ELF-1 (cell line): ENCODE measurements around the gene RBM23.
"Not testable (repeated sequence)": the region's sequence is repeated elsewhere in the genome, so short reads cannot be mapped to it uniquely, and the experiment has no call there.

Experiments
- DNase-seq: peaks from one replicate; pipeline ENCODE4 v3.0.0-alpha.2; 2016; ENCODE audit warnings: low read depth, low spot score

RBM23 gene

DNA sequence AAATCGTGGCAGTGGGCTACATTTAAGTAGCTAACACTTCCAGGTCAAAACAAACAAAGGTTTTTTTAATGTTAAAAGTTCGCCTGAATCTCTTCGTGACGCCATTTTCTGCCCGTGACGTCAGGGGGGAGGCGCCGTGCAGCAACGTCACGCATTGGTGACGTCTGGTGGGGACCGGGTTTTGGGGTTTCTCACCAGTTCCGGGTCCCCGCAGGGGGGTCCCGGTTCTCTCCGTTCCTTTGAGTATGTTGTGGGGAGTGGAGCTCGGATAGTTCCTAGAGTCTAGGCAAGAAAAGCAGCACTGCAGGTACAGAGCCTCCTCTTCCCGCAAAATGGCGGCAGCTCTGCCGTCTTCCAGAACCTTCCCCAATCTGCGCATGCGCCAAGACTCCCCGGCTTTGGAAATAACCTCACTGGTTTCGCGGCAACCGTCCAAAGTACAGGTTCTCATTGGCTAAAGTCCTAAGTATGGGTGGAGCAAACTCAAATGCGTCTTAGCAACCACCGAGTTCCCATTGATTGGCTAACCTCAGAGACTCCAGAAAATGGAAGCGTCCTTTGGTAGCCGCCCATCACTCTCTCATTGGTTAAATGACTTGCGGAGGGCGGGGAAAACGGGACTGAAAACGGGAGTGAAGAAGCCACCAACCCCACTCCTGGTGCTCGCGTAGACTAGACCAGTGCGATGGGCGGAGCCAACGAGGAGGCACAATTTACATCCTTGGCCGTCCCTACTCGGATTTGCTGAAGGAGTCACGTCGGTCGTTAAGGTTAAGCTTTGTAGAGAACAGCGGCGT is at the start of gene RBM23:
RBM23 (minus strand) TSS at position 346 of the 797 bp plus-strand sequence.
- peak; percentile 100 for DNase-seq

DNA sequence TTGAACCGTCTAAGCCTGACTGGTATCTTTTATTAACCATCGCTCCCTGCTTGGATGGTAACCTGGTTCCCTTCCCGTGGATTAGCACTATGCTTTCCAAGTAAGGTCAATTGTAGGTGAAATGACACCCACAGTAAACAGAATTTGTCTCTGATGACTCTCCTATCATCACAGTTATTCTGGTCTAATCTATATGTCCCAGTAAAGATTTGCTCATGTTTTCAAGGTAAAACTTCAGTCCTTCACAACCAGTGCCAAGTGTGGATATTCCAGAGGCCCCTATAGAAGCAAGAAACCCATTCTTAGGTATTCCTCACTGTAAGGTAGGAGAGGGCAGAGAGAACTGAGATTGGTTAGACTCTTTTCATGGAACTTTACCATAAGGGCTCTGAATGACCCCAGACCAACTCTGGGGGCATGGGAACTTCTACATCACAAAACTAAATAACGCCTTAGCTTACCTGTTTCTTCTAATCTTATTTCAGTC is 47.9 kb upstream of the RBM23 start:
- DNase-seq = no peak

DNA sequence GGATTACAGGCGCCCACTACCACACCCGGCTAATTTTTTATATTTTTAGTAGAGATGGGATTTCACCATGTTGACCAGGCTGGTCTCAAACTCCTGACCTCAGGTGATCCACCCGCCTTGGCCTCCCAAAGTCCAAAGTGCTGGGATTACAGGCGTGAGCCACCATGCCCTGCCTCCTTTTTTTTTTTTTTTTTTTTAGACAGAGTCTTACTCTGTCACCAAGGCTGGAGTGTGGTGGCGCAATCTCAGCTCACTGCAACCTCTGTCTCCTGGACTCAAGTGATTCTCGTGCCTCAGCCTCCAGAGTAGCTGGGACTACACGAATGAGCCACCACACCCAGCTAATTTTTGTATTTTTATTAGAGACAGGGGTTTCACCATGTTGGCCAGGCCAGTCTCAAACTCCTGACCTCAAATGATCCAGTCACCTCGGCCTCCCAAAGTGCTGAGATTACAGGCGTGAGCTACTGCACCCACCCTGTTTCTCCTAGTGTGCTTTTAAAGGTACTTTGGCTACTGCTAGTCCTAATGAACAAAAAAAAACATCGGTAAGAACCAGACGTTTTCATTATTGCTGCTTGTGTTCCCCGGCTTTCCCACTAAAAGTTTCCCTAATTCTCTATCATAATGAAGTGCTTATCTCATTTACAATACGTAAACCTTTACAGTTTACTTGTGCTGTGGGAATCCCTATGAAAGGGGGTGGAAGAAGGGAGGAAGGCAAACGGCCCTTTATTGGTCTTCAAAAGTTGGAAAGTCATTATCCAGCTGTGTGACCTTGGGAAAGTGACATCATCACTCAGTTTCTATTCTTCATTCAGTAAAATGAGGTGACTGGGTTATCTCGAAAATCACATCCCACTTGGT is 47.2 kb upstream of the RBM23 start:
- DNase-seq = not testable (repeated sequence)

DNA sequence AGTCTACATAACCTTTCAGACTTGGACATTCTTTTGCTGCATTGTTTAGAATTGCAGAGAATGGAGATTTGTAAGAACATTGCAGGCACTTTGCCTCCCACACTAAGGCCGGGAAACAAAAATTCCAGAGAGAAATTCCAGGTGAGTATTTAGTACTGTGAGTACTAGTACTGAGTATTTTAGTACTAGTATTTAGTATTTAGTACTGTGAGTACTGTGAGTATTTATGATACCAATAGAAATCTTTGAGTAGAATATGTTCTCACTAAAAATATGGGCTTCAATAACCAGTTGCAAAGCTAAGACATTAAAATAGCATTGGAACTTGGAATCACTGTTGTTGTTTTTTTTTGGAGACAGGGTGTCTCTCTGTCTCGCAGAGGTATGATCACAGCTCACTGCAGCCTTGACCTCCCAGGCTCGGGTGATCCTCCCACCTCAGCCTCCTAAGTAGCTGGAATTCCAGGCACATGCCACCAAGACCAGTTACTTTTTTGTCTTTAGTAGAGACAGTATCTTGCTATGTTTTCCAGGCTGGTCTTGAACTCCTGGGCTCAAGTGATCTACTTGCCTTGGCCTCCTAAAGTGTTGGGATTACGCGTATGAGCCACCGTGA is 43.2 kb upstream of the RBM23 start:
- DNase-seq = no peak

DNA sequence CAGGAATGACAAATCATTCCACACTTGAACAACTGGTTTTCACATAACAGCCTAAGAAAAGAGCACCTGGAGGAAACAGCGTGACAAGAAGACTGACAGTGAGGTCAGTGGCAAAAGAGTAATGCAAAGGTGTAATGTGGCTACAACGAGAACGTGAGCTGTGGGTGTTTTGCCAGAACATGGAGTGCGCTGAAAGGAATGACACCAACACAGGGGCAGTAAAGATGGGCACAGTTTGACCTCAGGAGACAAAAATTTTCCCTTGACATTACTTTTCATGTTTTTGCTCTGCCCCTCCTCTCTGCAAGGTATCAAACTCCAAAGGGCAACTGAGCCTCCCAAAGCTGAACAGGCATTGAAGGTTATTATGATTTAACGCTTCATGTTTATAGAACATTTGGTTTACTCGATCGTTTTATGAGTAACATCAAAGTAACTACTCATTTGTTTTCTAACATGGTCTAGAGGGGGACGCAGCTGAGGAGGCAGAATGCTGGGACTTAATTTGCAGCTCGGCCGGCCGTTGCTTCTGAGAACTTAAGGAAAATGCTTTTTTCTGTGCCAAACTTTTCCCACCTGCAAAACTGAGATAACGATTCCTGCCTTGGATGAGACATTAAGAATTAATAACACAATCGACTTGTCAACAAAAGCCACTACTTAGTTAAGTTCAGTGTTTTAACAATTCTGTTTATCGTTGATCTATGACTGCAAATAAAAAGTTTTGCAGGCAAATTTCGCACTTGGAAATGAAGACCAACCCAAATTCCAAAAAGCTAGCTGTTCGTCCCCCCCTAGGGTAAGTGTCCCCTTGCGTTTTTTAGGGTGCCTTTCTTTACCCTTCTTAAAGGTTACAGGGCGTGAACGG is 37.0 kb upstream of the RBM23 start:
- DNase-seq = peak; percentile 10

DNA sequence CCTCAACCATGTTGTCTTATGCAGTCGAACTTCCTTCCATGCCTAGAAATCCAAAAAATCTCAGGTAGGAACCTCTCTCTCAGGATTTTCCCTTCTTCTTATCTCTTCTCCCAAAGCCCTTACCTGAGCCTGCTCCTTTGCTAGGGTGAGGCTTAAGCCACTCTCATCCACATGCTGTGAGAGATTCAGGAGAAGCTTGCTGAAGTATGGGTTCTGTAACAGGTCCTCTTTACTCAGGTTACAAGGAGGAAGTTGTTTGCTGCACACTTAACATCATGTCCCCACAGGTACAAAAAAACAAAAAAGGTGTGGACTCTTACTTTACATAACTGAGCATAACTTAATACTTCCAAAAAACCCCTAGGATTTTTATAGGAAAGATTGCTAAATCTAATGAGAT is 33.5 kb upstream of the RBM23 start:
- DNase-seq = no peak

DNA sequence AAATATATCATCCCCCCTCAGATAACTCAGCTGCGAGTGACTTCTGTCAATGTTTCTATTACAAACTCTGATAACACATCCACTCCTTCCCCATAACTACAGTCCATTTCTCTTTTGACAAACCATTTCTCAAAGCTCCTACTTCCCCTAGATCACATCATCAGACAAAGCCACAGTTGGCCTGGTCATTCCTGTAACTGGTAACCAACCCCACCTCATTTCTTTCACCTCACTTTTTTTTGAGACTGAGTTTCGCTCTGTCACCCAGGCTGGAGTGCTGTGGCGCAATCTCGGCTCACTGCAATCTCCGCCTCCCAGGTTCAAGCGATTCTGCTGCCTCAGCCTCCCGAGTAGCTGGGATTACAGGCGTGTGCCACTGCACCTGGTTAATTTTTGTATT is 32.8 kb upstream of the RBM23 start:
- not testable (repeated sequence) for DNase-seq

DNA sequence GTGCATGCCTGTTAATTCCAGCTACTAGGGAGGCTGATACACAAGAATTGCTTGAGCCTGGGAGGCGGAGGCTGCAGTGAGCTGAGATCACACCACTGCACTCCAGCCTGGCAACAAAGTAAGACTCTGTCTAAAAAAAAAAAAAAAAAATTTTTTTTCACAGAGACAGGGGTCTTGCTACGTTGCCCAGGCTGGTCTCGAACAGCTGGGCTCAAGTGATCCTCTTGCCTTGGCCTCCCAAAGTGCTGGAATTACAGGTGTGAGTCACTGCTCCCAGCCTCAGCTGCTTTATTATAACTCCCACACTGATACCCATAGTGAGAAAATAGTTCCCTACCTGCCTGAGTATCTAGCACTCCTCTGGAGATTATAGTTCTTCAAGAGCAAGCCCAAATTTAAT is 26.7 kb upstream of the RBM23 start:
- DNase-seq = no peak

DNA sequence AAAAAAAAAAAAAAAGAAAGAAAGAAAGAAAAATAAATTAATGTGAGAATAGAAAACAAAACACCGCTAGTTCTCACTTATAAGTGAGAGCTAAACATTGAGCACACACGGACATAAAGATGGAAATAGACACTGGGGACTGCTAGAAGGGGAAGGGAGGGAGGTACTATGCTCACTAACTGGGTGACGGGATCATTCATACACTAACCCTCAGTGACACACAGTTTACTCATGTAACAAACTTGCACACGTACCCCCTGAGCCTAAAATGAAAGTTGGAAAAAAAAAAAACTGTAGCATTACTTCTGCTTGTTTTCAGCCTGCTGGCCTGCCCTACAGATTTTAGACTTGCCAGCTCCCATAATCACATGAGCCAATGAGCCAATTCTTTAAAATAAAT is 20.7 kb upstream of the RBM23 start:
- no peak for DNase-seq

DNA sequence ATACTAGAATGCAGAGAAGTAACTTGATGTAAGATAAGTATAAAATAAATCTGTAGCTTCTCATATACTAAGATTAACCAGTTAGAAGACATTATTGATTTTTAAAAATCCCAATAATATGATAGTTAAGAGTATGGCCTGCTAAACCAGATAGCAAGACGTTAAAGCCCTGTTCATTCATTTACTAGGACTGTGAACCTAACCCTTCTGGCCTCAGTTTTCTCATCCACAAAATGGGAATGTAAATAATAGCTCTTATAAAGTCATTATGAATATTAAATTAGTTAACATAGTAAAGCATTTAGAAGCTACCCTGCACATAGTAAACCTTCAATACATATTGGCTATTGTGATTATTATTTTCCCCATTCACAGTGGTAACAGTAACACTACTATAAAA is 16.2 kb upstream of the RBM23 start:
- no peak for DNase-seq

DNA sequence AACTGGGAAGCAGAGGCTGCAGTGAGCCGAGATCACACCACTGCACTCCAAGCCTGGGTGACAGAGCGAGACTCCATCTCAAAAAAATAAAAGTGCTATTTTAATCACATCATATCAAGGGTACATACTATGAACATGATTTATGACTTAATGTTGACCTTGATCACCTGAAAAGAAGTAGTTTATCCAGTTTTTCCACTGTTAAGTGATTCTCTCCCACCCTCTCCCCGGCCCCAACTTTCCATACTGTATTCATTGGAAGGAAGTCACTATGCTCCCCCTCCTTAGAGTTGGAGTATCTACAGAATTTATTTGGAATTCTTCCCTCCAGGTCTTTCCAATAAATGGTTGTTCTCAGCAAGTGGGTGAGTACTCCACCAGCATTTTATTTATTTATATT is 13.2 kb upstream of the RBM23 start:
- no peak for DNase-seq

DNA sequence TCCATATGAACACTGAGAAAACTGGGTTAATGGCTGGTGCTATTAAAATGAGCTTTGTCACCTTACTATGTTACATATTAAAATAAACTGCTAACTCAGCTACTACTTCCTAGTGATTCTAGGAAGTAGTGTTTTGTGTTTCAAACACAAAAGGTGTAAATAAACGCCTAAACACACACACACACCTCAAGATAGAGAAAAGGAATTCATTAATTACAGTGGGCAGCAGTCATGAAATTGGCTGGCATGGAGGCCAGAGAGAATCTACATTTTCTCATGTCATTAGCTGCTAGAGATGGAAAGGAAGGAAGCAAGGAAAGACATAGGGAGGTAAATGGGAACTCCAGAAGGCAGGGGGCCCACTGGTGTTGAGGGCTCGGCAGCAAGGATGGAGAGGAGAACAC is 11.0 kb upstream of the RBM23 start:
- DNase-seq = no peak

DNA sequence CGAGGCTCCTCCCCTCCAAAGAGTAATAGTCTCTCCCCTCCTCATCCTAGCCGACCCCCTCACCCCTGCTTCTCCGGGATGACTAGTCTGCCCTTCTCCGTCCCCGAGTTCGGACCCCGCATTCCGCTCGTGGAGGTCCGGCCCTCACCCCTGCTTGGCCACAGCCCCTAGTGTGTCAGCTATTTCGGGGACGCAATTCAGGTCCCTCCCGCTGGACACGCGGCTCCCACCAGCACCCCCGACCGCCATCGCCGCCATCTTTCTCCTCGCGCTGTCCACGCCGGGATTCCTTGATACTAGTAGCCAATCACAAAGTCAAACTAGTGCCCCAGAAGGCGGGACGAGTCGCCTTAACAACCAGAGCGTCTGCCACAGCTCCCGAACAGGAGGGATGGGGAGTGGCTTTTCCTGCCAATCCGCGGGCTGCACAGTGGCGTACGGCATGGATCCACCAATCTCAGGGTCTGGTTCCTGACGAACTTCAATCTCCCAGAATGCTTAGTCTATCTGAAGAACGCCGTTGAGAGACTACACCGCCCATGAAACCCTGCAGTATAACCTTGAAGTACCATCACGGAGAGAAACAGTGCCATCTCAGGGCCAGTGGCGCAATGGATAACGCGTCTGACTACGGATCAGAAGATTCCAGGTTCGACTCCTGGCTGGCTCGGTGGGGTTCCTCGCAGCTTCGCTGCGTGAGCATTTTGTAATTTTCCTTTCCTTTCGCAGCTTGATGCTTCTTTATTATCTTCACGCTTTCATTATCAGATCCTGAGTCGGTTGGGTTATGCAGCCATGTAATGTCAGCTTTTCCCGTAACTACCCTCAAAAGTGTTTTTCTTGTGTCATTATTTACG is 10.4 kb upstream of the RBM23 start, which contains the start of gene PRMT5:
PRMT5 (minus strand) TSS at position 273 of the 857 bp plus-strand sequence; CDS start at position 258, 15 bp downstream.
- DNase-seq = peak; percentile 100

DNA sequence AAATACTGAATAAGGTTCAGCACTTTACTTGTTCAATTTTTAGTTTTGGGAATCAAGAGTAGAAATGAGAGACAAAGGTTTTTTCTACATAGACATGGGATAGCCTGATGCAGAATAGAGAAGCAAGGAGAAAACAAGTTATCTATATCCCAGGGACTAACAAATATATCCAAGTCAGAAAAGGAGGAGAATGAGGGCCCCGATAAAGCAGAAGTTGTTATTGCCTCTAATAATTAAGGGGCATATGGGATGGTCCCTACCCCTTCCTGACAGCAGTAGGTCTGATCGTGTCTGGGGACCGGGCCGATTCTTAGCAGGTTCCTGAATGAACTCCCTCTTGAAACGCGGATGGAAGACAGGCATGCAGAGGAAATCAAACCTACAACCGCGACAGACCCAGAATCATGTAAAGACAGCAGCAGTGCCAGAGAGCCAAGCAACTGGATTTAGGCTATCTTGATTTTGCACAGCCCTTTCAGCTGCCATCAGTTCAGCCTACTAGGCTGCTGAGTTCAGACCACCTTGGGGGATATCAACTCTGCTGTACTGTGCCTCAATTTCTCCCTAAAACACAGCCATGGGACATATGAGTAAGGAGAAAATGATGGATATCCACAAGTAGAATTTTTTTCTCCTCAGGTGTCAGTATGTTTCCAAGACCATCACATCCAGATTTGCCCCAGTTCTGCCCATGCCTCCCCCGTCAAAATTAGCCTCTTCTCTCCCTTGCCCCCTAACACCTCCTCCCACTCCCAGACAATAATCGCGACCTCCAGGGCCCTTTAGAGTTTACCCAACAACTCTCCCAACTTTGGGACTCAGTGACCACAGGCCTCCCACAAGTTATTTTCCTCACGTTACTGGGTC is 9.5 kb upstream of the RBM23 start:
- DNase-seq = no peak

DNA sequence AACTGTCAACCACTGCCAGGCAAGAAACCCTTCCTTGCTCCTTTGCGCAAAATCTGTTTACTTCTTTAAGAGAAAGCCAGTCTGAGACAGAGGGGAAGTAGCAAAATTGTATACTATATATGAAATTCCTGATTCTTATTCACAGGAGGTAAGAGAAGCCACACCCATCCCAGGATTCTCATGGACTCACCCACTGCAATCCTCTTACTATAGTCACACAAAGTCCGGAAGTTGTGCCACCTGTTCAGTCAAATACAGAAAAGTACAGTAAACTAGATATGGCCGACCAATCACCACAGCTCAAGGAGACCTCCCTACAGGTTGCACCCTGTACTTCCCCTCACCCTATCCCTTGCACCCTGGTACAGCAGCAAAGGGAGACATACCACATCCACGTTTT is 7.4 kb upstream of the RBM23 start:
- no peak for DNase-seq

DNA sequence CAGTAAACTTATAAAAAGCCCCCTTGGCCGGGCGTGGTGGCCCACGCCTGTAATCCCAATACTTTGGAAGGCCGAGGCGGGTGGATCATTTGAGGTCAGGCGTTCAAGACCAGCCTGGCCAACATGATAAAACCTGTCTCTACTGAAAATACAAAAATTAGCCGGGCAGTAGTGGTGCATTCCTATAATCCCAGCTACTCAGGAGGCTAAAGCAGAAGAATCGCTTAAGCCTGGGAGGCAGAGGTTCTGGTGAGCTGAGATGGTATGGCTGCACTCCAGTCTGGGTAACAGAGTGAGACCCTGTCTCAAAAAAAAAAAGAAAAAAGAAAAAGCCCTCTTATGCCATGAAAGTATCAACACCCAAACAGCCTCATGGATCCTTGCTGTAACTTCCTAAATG is 6.6 kb upstream of the RBM23 start:
- no peak for DNase-seq

DNA sequence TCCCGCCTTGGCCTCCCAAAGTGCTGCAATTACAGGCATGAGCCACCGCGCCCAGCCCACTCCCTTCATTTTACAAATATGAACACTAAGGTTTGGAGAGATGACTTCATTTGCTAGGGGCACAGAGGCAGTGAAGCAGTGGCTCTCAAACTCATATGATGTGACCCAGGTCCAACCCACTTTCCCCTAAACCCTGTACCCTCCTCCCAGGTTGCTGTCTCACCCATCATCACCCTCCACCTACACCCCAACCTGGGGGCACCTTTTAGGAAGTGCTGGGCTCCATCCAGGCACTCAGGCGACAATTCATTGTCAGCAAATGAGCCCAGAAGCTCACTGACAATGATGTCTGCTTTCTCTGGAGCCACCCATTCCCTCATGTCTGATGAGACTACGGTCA is 4.8 kb upstream of the RBM23 start:
- no peak for DNase-seq

DNA sequence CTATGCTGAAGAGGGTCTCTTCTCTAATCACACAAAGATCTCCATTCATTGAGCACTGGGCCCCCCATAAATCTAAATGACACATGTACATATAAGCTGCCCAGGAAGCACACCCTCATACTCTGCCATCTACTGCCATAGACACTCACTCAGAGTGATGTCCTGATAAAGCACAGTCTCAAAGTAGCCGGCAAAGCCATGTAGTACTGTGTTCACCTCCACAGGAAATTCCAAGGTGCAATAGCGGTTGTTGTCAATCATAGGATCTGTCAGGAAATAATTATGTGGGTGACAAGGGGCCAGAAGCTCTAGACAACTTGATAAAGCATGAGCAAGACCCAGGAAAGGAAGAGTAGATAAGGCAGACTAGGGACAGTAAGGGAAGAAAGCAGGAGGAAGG is 3.3 kb upstream of the RBM23 start:
- no peak for DNase-seq

DNA sequence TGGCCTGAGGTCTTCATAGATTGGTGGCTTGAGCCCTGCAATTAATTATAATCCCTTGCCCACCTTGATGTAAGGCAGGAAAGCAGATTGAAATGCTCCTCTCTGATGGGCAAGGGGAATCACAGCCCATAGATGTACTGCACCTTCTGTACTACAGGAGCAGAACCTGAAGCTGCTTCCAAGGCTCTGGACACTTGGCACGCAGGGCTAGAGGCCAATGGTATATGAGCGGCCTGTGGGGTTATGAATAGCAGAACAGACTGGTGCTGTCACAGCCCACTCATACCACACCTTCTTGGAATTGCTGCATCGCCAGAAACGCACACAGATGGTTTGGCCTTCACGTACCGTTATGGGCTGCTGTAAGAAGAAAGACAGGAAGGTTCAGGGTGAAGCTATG is 1.7 kb upstream of the RBM23 start:
- no peak for DNase-seq
